Fibroblast of mammary gland (primary cell): ENCODE measurements around the gene LYZL6.

Source experiments
- DNase-seq: peaks from one replicate; pipeline ENCODE4 v3.0.0-alpha.2; 2010; ENCODE audit warnings: low read depth
- H3K4me3 ChIP-seq: 2 replicates; pipeline ENCODE4 v1.5.1; 2011; ENCODE audit warnings: low read depth, mild to moderate bottlenecking, low read length, moderate library complexity; ENCODE audit not compliant: control insufficient read depth
- CTCF ChIP-seq: conservative IDR thresholded peaks from 2 replicates; pipeline ENCODE4 v1.5.1; 2011; ENCODE audit warnings: low read depth, low read length, inconsistent platforms; ENCODE audit not compliant: control insufficient read depth, insufficient read depth

The LYZL6 gene

GRCh38 chr17:35936063-35936462, 7.5 kb downstream of the LYZL6 start:
- DNase-seq = no peak
- H3K4me3 ChIP-seq = no peak overlapping the region
- TF ChIP-seq CTCF = no peak

GRCh38 chr17:35934760-35935159, 8.8 kb downstream of the LYZL6 start:
- TF ChIP-seq CTCF = no peak
- no peak overlapping the region for H3K4me3 ChIP-seq
- peak; percentile 73 for DNase-seq

- no peak for DNase-seq
- no peak for TF ChIP-seq CTCF
- no peak overlapping the region for H3K4me3 ChIP-seq
Measured at GRCh38 chr17:35932586-35932985, 10.9 kb downstream of the LYZL6 start.

GRCh38 chr17:35931794-35932425, 11.6 kb downstream of the LYZL6 start:
- peak; percentile 28 for DNase-seq
- TF ChIP-seq CTCF = no peak
- no peak overlapping the region for H3K4me3 ChIP-seq

- TF ChIP-seq CTCF = no peak
- peak; percentile 42 for DNase-seq
Measured at GRCh38 chr17:35930211-35931065, 13.1 kb downstream of the LYZL6 start, which contains the start of gene RDM1. Gene RDM1 (minus strand): TSS chr17:35930773. CDS start chr17:35930727, 46 bp downstream.

GRCh38 chr17:35927714-35928113, 15.8 kb downstream of the LYZL6 start:
- TF ChIP-seq CTCF = no peak
- DNase-seq = no peak
- H3K4me3 ChIP-seq = no peak overlapping the region

More at GRCh38 chr17:35930211-35931065, 13.1 kb downstream of the LYZL6 start, which contains the start of gene RDM1:
- peak within 1 kb of the TSS; percentile 46 for H3K4me3 ChIP-seq
